Caco-2 (cell line): ENCODE data around the gene SLC5A2. TPM values are rescaled to one million over a fixed set of nuclear protein-coding genes. Genes with fewer than 3 reads are reported as not detected.
A peak's percentile ranks its signal among the peaks of the same experiment; 100 is the strongest.

ENCODE experiments used
- Bru-seq: library from RNA; stranded (reverse); fragments of 400-500 nt; gene quantifications from one replicate; lab custom pipeline; 2021; lab: Mats Ljungman, UMichigan
- BruChase-seq, 2 experiments: library from RNA; stranded (reverse); fragments of 400-500 nt; gene quantifications; one replicate each; lab custom pipeline; 2021; lab: Mats Ljungman, UMichigan
- BruUV-seq: library from RNA; stranded (reverse); fragments of 400-500 nt; replicated peaks from 2 replicates; lab custom pipeline; 2021; lab: Mats Ljungman, UMichigan
- CTCF ChIA-PET: fragments of 300-600 bp; sonication (Branson Sonifier 250); formaldehyde crosslinking; loops from one replicate; lab custom pipeline; 2022; ENCODE audit warnings: antibody characterized with exemption; lab: Charles Lee
- POLR2A ChIA-PET: fragments of 300-600 bp; sonication (Branson Sonifier 250); formaldehyde crosslinking; loops from one replicate; lab custom pipeline; 2022; ENCODE audit warnings: antibody characterized with exemption; lab: Charles Lee
- DNase-seq, 2 experiments: peaks; one replicate each; pipeline versions ENCODE4 v3.0.0 to v3.0.0-alpha.2; 2020 to 2022
- H3K27me3 ChIP-seq: replicated peaks from 2 replicates; pipeline ENCODE4 v1.6.0; 2011; ENCODE audit warnings: low read length; ENCODE audit not compliant: control insufficient read depth, insufficient read depth
- H3K36me3 ChIP-seq: 2 replicates; pipeline ENCODE4 v1.5.1; 2011; ENCODE audit warnings: low read length; ENCODE audit not compliant: control insufficient read depth, insufficient read depth
- H3K4me1 ChIP-seq: fragments of 250-450 bp; sonication (Bioruptor Pico); 2 replicates; pipeline ENCODE4 v1.5.1; 2020; ENCODE audit warnings: mild to moderate bottlenecking
- H3K4me3 ChIP-seq: 2 replicates; pipeline ENCODE4 v1.5.1; 2011; ENCODE audit warnings: low read depth, mild to moderate bottlenecking, control low read depth, low read length
- H3K9me3 ChIP-seq: fragments of 250-450 bp; sonication (Bioruptor Pico); 2 replicates; pipeline ENCODE4 v1.5.1; 2020; ENCODE audit warnings: mild to moderate bottlenecking, moderate library complexity
- H3K27ac Mint-ChIP-seq: one replicate; pipeline ENCODE4 v1.8.0; 2022; ENCODE audit warnings: mixed read lengths; ENCODE audit not compliant: unreplicated experiment
- H3K27me3 Mint-ChIP-seq: one replicate; pipeline ENCODE4 v1.8.0; 2022; ENCODE audit warnings: mixed read lengths; ENCODE audit not compliant: insufficient read depth, unreplicated experiment
- H3K36me3 Mint-ChIP-seq: one replicate; pipeline ENCODE4 v1.8.0; 2022; ENCODE audit warnings: mild to moderate bottlenecking, mixed read lengths; ENCODE audit not compliant: insufficient read depth, unreplicated experiment
- H3K4me1 Mint-ChIP-seq: one replicate; pipeline ENCODE4 v1.8.0; 2022; ENCODE audit warnings: low read depth, mixed read lengths; ENCODE audit not compliant: unreplicated experiment
- H3K4me3 Mint-ChIP-seq: one replicate; pipeline ENCODE4 v1.8.0; 2022; ENCODE audit warnings: mild to moderate bottlenecking, moderate library complexity, mixed read lengths; ENCODE audit not compliant: unreplicated experiment
- H3K9me3 Mint-ChIP-seq: one replicate; pipeline ENCODE4 v1.8.0; 2022; ENCODE audit warnings: mixed read lengths; ENCODE audit not compliant: unreplicated experiment
- intact Hi-C: fragments of 100-400 bp; cut with micrococcal nuclease; formaldehyde crosslinking; loops from one replicate; pipeline ENCODE4 v1.10.0; 2022; ENCODE audit not compliant: unreplicated experiment
- long read RNA-seq: library from polyadenylated mRNA; stranded (forward); transcript quantifications from one replicate; pipeline ENCODE4 v2.0.0, GENCODE V29; 2022
- total RNA-seq: library from RNA; stranded (reverse); gene quantifications from 2 replicates; pipeline ENCODE4 v1.2.3, GENCODE V29; 2022
- TF ChIP-seq, protein P1 (sequence below), 2 experiments: fragments of 200-600 bp in 1 of 2; IDR thresholded peaks; 1 replicate in 1 of 2; 2 replicates in 1 of 2; pipeline versions ENCODE4 v1.5.1 to v1.8.0; 2011 to 2022; ENCODE audit warnings: antibody characterized with exemption in 1 of 2, control low read depth in 1 of 2, inconsistent platforms in 1 of 2, low read depth in 1 of 2, low read length in 1 of 2, mild to moderate bottlenecking in 1 of 2, moderate library complexity in 1 of 2; ENCODE audit not compliant: insufficient read depth in 1 of 2, severe bottlenecking in 1 of 2, unreplicated experiment in 1 of 2

The SLC5A2 gene
- 2.8 and 3.0 TPM in 2 replicates for total RNA-seq
- percentile 41 among the genes with signal in this experiment for Bru-seq, nascent RNA
- percentile 35 among the genes with signal in this experiment for BruChase-seq, experiment 1, labeled RNA remaining after a 2-hour chase
- percentile 28 among the genes with signal in this experiment for BruChase-seq, experiment 2, labeled RNA remaining after a 6-hour chase
- long read RNA-seq, partial matches to known transcripts = 0 of 2 reads
- long read RNA-seq, other reads (novel, unspliced or antisense) = 2 of 2 reads

- Mint-ChIP-seq H3K4me1 (no peaks in the 10 kb centered on the region), H3K36me3 (peaks cover 13% of the 10 kb centered on the region), H3K27ac (no peak within 1 kb of the TSS), H3K27me3 (no peaks in the 10 kb centered on the region), H3K4me3 (no peak within 1 kb of the TSS), H3K9me3 (no peaks in the 10 kb centered on the region)
- POLR2A ChIA-PET = no interaction called here
- H3K4me3 ChIP-seq = no peak within 1 kb of the TSS
- no peaks in the 10 kb centered on the region for H3K9me3 ChIP-seq
- no TSS peak for BruUV-seq
- H3K36me3 ChIP-seq = no peaks in the 10 kb centered on the region
- TF ChIP-seq, protein P1, sequence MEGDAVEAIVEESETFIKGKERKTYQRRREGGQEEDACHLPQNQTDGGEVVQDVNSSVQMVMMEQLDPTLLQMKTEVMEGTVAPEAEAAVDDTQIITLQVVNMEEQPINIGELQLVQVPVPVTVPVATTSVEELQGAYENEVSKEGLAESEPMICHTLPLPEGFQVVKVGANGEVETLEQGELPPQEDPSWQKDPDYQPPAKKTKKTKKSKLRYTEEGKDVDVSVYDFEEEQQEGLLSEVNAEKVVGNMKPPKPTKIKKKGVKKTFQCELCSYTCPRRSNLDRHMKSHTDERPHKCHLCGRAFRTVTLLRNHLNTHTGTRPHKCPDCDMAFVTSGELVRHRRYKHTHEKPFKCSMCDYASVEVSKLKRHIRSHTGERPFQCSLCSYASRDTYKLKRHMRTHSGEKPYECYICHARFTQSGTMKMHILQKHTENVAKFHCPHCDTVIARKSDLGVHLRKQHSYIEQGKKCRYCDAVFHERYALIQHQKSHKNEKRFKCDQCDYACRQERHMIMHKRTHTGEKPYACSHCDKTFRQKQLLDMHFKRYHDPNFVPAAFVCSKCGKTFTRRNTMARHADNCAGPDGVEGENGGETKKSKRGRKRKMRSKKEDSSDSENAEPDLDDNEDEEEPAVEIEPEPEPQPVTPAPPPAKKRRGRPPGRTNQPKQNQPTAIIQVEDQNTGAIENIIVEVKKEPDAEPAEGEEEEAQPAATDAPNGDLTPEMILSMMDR (IDR thresholded peaks at IDR 0.05; ENCODE audit: insufficient read depth in 1 of 2, low read depth in 1 of 2, low read length in 1 of 2, severe bottlenecking in 1 of 2, unreplicated experiment in 1 of 2) = no peak
- CTCF ChIA-PET = no interaction called here
- DNase-seq = no peak
- H3K27me3 ChIP-seq = no peaks in the 10 kb centered on the region
- intact Hi-C loops = no loop called here
- peaks cover 21% of the 10 kb centered on the region for H3K4me1 ChIP-seq
Measured at GRCh38 chr16:31483081-31483480, at the start of gene SLC5A2. Gene SLC5A2, plus strand, starts transcription at chr16:31483123. Its CDS starts 14 bp downstream, at chr16:31483137.

GRCh38 chr16:31435341-31436220 is 47.3 kb upstream of the SLC5A2 start:
- no peak for DNase-seq
- Histone ChIP-seq H3K4me1 (no peaks in the 10 kb centered on the region), H3K4me3 (no peak overlapping the region), H3K27me3 (no peaks in the 10 kb centered on the region), H3K36me3 (no peaks in the 10 kb centered on the region), H3K9me3 (no peaks in the 10 kb centered on the region)
- intact Hi-C loops = no loop called here
- BruUV-seq = no TSS peak
- Mint-ChIP-seq H3K9me3 (no peaks in the 10 kb centered on the region), H3K4me3 (no peak overlapping the region), H3K4me1 (no peaks in the 10 kb centered on the region), H3K27me3 (no peaks in the 10 kb centered on the region), H3K36me3 (no peaks in the 10 kb centered on the region), H3K27ac (no peak overlapping the region)
- CTCF ChIA-PET = interaction anchor here (1.2 kb wide), 1 partner anchor 23 kb away, joined by 3 read pairs; no protein-coding TSS in a partner anchor
- TF ChIP-seq, protein P1 (IDR thresholded peaks at IDR 0.05; ENCODE audit: insufficient read depth in 1 of 2, low read depth in 1 of 2, low read length in 1 of 2, severe bottlenecking in 1 of 2, unreplicated experiment in 1 of 2) = no peak
- POLR2A ChIA-PET = no interaction called here

- H3K4me3 ChIP-seq = no peak overlapping the region
- ChIA-PET POLR2A (no interaction called here), CTCF (interaction anchor here (1.2 kb wide), 1 partner anchor 22 kb away, joined by 3 read pairs; no protein-coding TSS in a partner anchor)
- Mint-ChIP-seq H3K4me1 (no peaks in the 10 kb centered on the region), H3K27ac (no peak overlapping the region), H3K36me3 (no peaks in the 10 kb centered on the region), H3K9me3 (no peaks in the 10 kb centered on the region), H3K4me3 (no peak overlapping the region), H3K27me3 (no peaks in the 10 kb centered on the region)
- TF ChIP-seq, protein P1 (IDR thresholded peaks at IDR 0.05; ENCODE audit: insufficient read depth in 1 of 2, low read depth in 1 of 2, low read length in 1 of 2, severe bottlenecking in 1 of 2, unreplicated experiment in 1 of 2) = no peak
- H3K4me1 ChIP-seq = no peaks in the 10 kb centered on the region
- H3K9me3 ChIP-seq = no peaks in the 10 kb centered on the region
- H3K27me3 ChIP-seq = no peaks in the 10 kb centered on the region
- intact Hi-C loops = no loop called here
- no TSS peak for BruUV-seq
- H3K36me3 ChIP-seq = no peaks in the 10 kb centered on the region
- DNase-seq = no peak
Measured at GRCh38 chr16:31436221-31437045, 46.5 kb upstream of the SLC5A2 start.
